Activated CD4-positive, alpha-beta T cell treated with anti-CD3 and anti-CD28 coated beads for 4 hours (primary cell): ENCODE measurements around the gene EPHA5.

ENCODE experiments used
- DNase-seq, 2 donors: peaks; one replicate each; pipeline ENCODE4 v3.0.0-alpha.2; 2020

Gene EPHA5

GRCh38 chr4:65670331-65671031 lies at the start of gene EPHA5:
EPHA5 (minus strand) TSS chr4:65670489; CDS start chr4:65669742, 747 bp downstream.
- DNase-seq: no peak

GRCh38 chr4:65719635-65720034 lies 49.3 kb upstream of the EPHA5 start:
- DNase-seq: no peak

- no peak for DNase-seq
These were observed 28.3 kb upstream of the EPHA5 start for GRCh38 chr4:65698631-65699030.

- DNase-seq: no peak
These were observed 26.1 kb upstream of the EPHA5 start for GRCh38 chr4:65696436-65696835.

DNA sequence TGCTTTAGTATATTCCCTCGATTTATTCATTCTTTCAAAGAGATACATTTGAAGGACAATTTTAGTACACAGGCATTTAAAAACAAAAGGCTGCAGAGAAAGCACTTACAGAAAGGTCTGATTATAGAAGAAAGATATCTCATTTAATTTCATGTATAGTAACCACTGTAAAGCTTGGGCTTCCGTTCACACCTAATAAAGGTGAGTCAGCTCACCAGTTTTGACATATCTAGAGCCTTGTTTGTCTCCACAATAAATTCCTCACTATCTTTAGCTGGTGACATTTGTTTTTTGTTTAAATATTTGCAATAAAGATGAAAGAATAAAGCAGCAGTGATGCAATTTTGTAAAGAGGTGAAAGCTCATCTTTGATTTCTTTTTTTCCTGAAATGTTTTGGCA lies 1.1 kb upstream of the EPHA5 start:
- DNase-seq: no peak

DNA sequence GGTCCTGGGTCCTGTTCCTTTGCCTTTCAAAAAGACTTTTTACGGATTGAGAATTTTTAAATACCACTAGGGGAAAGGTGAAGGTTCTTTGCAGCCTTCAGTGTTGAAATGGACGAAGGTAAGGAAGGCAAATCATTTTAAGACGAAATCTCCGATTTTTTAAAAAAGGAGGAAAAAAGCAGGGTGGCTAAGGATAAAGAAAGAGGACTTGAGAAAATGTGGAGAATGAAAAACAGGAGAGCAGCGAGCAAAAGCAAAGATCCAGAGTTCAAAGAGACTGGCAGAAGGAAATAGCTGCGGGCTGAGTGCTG lies 314 bp downstream of the EPHA5 start:
- DNase-seq: no peak

GRCh38 chr4:65669111-65670019 lies 924 bp downstream of the EPHA5 start:
- no peak for DNase-seq

GRCh38 chr4:65668201-65669089 lies 1.8 kb downstream of the EPHA5 start:
- no peak for DNase-seq

- DNase-seq: no peak
These were observed 2.7 kb downstream of the EPHA5 start for GRCh38 chr4:65667506-65668041.

GRCh38 chr4:65665771-65666523 lies 4.3 kb downstream of the EPHA5 start:
- no peak for DNase-seq

DNA sequence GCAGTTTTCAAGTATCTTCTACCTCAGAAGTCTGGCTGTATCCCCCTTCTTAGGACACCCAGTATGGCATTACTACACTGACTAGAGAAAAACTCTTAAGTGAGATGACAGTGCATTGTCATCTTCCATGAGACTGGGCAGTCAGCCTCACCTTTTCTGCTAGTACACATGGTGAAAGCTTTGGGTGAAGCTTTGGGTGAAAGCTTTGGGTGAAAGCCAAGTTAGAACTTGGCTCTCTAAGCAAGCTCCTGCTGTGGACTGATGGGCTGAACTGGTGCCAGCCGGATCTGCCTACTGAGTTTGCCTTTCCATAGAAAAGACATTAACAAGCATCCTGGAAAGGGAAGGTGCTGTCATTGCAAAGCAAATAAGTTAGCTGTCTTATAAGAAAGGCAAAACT lies 8.8 kb downstream of the EPHA5 start:
- no peak for DNase-seq

GRCh38 chr4:65658117-65658516 lies 12.2 kb downstream of the EPHA5 start:
- DNase-seq: no peak

- DNase-seq: no peak
These were observed 14.3 kb downstream of the EPHA5 start for GRCh38 chr4:65656008-65656407.

- no peak for DNase-seq
These were observed 15.3 kb downstream of the EPHA5 start for GRCh38 chr4:65654976-65655375.

DNA sequence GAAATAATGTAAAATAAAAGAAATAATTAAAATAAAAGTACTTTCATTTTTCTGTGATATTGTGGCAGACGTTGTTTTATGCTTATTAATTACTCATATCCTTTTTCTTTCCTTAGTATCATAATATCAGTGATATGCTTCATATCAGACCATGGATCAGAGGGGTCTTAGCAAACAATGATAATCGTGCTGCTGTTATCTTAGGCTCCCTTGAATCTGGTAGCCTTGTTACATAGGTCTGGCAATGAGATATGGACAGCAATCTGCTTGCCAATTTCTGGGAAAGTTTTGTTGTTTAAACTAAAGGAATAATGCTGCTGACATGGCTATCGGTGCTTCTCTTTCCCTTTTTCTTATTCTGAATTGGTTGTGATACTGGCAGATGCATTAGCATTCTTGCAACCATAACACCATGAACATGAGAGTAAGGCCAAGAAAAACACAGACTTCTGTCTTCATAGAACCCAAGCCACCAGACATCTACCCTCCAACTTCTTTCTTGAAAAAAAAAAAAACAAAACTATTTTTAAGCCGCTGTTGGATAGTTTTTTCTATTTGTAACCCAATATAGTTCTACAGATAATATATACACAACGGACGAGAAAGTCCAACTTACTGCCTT lies 16.4 kb downstream of the EPHA5 start:
- no peak for DNase-seq

- no peak for DNase-seq
These were observed 18.5 kb downstream of the EPHA5 start for GRCh38 chr4:65651751-65652150.

GRCh38 chr4:65651031-65651430 lies 19.3 kb downstream of the EPHA5 start:
- no peak for DNase-seq

- DNase-seq: no peak
These were observed 24.2 kb downstream of the EPHA5 start for GRCh38 chr4:65646136-65646535.

- no peak for DNase-seq
These were observed 25.1 kb downstream of the EPHA5 start for GRCh38 chr4:65645185-65645584.

GRCh38 chr4:65635051-65635821 lies 35.1 kb downstream of the EPHA5 start:
- DNase-seq: no peak

- no peak for DNase-seq
These were observed 45.6 kb downstream of the EPHA5 start for GRCh38 chr4:65624651-65625050.
